Brain pericyte (primary cell): ENCODE measurements around the gene FXR2.

Experiments used
- DNase-seq: peaks from one replicate; pipeline ENCODE4 v3.0.0-alpha.2; 2012; ENCODE audit warnings: low read depth, low spot score

FXR2 gene

DNA sequence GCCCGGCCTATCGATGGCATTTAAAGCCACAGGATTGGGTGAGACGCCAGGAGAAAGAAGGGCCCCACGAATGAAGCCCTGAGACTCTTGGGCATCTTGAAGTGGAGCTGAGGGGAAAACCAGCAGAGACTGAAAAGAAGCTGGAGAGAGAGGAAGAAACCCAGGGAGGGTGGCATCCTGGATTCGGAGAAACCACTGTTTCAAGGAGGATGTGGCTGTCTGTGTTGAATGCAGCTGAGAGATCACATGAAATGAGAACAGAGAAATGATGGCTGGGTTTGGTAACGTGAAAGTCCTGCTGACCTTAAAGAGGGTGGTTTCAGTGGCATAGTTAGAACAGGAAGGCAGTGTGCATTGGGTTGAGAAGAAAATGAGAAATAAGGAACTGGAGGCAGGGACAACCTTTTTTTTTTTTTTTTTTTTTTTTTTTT, 62.1 kb downstream of the FXR2 start:
- DNase-seq, result no peak

DNA sequence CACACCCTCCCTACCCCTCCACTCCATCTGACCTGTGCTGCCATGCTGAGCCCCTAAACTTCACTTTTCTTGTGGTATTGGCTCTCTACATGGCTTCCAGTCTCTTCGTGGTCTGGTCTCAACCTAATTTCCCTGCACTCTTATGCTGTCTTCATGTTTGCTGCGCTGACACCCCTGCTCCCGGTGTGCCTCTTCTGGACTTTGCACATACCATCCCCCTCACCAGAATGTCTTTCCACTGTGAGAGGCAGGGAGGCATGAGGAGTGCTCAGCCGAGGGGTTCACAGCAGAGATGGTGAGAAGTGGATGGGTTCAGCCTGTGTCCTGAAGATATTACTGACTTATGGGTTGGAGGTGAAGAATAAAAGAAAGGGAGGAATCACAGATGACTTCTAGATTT, 63.3 kb downstream of the FXR2 start:
- DNase-seq, result no peak

DNA sequence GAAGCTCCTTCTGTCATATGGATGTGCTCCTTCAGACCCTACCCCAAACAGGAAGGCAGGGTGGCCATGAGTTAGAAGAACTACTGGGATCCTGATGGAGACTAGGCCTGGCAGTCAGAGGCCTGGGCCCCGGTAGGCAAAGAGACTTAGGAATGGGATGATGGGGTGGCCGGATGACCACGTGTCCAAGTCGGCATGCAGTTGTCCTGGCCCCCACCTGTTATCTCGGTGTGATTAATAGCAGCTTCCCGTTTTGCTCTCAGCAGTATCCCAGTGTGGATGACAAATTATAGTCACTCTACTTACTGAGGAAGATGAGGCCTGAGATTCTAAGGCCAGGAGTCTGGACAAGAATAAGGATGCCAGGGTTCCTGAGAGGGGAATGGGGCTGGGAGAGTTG, 64.4 kb downstream of the FXR2 start:
- no peak for DNase-seq

DNA sequence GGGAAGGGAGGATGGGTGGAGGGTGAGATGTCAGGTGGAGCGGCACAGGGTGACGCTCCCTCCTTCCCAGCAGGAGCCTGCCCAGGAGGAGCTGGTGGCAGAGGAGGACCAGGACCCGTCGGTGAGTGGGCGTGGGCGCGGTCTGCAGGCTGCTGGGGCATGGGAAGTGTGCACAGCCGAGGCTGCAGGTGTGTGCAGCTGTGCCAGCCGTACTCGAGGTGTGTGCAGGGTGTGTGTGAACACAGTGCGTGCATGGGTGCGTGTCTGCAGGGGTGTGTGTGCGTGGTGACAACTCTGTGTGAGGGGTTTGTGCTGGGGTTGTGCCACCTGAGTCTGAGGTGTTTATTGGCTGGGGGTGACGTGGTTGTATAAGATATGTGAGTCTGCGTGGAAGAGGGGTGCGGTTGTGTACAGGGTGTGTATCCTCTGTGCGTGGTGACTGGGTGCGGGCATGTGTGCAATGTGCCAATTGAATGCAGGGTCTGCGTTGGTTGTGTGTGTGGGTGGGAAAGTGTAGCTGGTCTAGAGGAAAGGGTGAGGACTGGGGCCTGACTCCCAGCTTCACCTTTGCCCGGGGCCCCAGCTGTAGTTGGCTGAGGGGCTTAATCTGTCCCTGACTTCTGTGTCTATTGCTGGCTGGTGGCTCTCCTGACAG, 65.2 kb downstream of the FXR2 start:
- no peak for DNase-seq

DNA sequence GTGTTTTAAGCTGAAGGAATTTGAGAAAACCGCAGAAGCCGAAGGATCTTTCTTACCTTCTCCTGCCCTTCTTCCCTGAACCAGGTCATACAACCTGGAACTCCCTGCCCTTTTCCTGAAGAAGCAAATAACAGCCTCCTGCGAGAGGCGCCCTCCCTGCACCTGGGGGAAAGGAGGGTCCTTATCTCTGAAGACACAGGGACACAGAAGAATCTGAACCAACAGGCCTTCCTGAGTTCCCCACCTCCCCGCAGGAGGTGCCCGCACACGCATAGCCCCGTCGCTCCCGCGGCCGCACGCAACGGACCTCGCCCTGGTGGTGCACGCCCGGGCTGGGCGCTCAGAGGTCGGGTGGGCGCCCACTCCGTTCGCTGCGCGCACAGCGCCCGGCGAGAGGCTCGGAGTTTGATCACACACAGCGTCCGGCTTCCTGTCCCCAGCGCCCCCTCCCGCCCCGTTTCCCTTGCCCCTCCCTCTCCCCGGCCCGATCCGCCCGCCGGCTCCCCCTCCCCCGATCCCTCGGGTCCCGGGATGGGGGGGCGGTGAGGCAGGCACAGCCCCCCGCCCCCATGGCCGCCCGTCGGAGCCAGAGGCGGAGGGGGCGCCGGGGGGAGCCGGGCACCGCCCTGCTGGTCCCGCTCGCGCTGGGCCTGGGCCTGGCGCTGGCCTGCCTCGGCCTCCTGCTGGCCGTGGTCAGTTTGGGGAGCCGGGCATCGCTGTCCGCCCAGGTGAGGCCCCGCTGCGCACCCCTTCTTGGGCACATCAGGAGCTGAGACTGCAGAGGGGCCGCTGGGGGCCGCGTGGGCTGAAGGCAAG, 65.9 kb downstream of the FXR2 start, which contains the start of gene TNFSF12:
TNFSF12 (plus strand) TSS at position 474 of the 816 bp plus-strand sequence; CDS start at position 570, 96 bp downstream.
- DNase-seq, result no peak

DNA sequence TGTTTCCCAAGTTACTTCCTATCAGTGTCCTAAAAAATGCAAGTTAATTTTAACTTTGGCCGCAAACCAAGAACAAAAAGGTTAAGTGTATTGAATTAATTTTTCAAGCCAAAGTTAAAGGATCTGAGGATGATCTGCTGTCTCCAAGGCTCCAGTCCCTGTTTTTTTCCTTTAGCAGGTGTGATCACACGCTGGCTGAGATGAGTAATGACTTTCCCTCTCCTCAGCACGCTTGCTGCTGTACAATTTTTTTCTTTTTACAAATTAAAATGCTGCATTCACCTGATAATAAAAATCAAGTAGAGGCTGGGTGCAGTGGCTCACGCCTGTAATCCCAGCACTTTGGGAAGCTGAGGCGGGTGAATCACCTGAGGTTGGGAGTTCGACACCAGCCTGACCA, 69.8 kb downstream of the FXR2 start:
- no peak for DNase-seq
